ENCODE results near the gene C2orf68.
"Not testable (repeated sequence)": the region's sequence is repeated elsewhere in the genome, so short reads cannot be mapped to it uniquely, and the experiment has no call there.

Gene C2orf68

DNA sequence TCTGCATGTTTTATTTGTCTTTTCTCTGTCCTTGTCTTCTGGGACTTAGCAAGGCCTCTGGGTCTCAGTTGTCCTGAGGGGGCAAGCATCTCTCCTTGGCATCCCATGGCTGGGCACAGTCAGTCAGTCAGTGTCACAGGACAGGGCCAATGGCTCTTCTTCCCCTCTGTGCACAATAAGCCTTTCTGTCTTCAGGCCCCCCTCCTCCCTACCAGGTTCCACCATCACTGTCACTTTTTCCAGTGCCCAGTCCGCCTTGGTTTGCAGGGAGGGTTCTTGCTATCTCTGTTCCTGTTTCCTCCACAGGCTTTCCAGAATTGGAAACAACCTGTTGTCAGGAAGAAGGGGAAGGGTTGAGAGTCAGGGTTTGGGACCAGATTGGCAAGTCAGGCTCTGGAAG lies 29.4 kb downstream of the C2orf68 start:
- no peak for DNase-seq (ENCODE audit: low read depth in 3 of 3)

DNA sequence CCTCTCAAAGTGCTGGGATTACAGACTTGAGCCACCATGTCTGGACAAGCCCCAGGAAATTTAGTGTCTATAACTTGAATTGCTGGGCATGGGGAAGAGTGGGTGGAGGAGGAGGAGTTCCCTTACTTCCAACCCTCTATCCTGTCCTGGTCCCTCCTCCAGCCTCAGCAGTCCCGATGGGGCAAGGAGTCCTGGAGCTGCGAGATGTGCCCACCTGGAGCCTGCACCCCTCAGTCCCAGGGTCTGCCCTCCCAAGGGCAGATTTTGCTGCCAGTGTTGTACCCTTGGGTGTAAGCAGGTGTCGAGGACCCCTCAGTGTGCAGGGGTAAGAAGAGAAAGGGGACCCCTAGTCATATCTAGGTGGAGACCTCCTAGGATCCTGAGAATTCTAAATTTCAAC lies 31.7 kb downstream of the C2orf68 start:
- no peak for DNase-seq (ENCODE audit: low read depth in 3 of 3)

GRCh38 chr2:85579266-85579935 lies 32.5 kb downstream of the C2orf68 start:
- no peak for DNase-seq (ENCODE audit: low read depth in 3 of 3)

DNA sequence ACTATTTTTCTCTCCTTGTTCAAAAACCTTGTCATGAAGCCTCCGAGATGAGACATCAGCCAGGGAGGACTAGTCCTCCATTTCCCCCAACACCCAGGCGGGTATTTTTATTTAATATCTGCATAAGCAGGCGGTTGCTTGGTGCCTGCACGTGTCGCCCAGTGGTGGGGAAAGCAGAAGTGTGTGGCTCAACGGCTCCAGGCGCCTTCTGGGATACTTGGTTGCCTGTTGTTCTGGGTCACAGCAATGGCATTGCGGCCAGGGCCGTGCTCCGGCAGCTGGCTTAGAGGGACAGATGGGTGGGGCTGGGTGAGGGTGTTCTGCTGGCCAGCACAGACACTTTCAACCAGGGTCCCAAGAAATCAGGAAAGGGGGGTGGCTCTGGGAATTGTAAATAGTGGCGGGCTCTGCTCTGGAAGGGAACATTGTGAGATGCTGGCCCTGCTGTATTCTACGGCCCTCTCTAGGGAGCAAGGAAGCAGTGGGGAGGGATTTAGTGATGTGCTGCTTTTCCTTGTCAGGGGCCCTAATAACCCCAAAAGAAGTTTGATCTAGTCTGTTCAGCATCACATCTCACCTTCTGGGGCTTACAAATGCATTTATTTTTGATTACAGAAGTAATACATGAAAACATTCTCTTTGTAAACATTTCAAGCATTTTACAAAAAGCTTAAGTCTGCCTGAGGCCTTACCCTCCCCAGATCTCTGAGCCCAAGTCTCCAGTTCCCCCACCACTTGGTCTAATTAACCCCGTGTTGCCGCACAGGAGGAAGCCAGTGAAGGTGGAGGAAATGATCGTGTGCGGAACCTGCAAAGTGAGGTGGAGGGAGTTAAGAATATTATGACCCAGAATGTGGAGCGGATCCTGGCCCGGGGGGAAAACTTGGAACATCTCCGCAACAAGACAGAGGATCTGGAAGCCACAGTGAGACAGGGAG lies 33.4 kb downstream of the C2orf68 start:
- DNase-seq (ENCODE audit: low read depth in 3 of 3): no peak

GRCh38 chr2:85577386-85578242 lies 34.3 kb downstream of the C2orf68 start, which contains the start of gene VAMP8:
Gene VAMP8 (plus strand): TSS chr2:85577586. CDS start chr2:85577647, 61 bp downstream.
- peak in 2 of 3 experiments; percentile 50 to 68 for DNase-seq (ENCODE audit: low read depth in 3 of 3)

DNA sequence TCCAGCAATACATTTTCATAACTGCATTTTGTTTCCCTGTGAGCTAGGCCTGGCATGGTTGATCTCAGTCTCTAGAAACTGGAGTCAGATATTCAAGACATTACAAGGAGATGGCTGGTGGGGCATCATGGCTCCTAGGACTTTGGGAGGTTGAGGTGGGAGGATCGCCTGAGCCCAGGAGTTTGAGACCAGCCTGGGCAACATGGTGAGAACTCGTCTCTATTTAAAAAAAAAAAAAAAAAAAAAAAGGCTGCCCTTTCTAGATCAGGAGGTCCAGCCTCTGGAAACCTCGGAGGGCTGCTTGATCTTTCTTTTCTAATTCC lies 34.8 kb downstream of the C2orf68 start:
- DNase-seq (ENCODE audit: low read depth in 3 of 3): no peak

GRCh38 chr2:85575739-85576138 lies 36.1 kb downstream of the C2orf68 start:
- DNase-seq (ENCODE audit: low read depth in 3 of 3): no peak

GRCh38 chr2:85566265-85566664 lies 45.6 kb downstream of the C2orf68 start:
- DNase-seq (ENCODE audit: low read depth in 3 of 3): no peak

DNA sequence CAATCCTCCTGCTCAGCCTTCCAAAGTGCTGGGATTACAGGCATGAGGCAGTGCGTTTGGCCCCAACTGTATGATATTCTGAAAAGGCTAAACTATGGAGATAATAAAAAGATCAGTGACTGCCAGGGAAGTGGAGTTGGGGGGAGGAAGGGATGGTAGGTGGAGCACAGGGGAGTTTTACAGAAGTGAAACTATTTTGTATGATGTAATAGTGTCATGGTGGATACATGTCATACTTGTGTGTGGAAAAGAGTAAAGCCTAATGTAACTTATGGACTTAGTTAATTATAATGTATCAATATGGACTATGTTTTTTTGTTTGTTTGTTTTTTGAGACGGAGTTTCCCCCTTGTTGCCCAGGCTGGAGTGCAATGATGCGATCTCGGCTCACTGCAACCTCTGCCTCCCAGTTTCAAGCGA lies 47.7 kb downstream of the C2orf68 start:
- no peak for DNase-seq (ENCODE audit: low read depth in 3 of 3)

- peak; percentile 89 to 94 (median 92) for DNase-seq (ENCODE audit: low read depth in 3 of 3)
Measured at GRCh38 chr2:85561280-85562212, 50.3 kb downstream of the C2orf68 start, which contains the start of gene GGCX. Gene GGCX (minus strand): TSS chr2:85561493. CDS start chr2:85561428, 65 bp downstream.

DNA sequence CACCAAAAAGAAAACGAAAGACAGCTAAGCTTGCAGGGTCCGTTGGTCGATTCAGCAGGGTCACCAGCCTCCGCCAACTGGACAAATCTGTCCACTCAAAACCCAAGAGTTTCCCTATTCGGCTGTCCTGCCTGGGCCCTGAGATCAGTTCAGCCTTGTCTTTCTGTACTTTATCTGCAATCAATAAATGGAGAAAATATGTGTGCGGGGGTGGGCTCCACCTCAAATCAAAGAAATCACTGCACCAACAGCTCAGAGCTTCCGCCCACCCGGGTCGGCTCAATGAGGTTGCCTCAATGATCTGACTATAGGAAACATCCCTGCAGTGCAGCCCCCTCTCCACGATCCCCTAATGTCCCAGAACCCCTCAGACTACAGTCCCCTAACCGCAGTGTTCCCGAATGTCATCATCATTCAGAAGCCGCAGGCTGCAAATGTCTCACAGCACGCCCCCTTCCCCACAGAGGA lies 51.0 kb downstream of the C2orf68 start:
- no peak for DNase-seq (ENCODE audit: low read depth in 3 of 3)

- not testable (repeated sequence) for DNase-seq (ENCODE audit: low read depth in 3 of 3)
Measured at GRCh38 chr2:85560403-85560726, 51.5 kb downstream of the C2orf68 start.

- no peak for DNase-seq (ENCODE audit: low read depth in 3 of 3)
Measured at GRCh38 chr2:85558160-85558559, 53.7 kb downstream of the C2orf68 start.

GRCh38 chr2:85557130-85557529 lies 54.7 kb downstream of the C2orf68 start:
- no peak for DNase-seq (ENCODE audit: low read depth in 3 of 3)
